Stimulated activated CD8-positive, alpha-beta memory T cell treated with anti-CD3 and anti-CD28 coated beads, Interleukin-12 subunit alpha, Interleukin-12 subunit beta, amount 100 ng/mL, for 24 hours (primary cell): ENCODE results near the gene BANF2.

Source experiments
- DNase-seq: peaks from one replicate; pipeline ENCODE4 v3.0.0-alpha.2; 2020; ENCODE audit errors: extremely low read depth

The BANF2 gene

DNA sequence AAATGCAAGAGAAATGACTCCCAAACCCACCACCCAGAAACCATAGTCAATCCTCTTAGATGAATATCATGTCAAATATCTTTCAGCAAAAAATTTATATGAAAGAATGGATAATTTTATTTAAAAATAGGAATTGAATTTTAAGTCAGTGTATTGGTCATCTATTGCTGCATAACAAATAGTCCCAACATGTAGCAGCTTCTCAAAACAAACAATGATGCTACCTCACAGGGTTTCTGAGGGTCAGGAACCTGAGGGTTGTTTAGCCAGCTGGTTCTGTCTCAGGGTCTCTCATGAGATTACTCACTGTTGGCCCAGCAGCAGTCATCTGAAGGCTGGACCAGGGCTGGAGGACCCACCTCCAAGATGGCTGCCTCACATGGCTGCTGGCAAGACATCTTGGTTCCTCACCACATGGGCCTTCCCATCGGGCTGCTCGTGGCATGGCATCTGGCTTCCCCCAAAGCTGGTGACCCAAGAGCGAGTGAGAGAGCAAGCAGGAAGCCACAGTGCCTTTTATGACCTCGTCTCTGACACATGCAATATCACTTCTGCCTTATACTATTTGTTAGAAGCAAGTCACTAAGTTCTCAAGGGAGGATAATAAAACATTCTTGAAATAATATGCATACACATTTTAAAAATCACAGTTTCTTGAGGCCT lies 36.3 kb downstream of the BANF2 start:
- no peak for DNase-seq

DNA sequence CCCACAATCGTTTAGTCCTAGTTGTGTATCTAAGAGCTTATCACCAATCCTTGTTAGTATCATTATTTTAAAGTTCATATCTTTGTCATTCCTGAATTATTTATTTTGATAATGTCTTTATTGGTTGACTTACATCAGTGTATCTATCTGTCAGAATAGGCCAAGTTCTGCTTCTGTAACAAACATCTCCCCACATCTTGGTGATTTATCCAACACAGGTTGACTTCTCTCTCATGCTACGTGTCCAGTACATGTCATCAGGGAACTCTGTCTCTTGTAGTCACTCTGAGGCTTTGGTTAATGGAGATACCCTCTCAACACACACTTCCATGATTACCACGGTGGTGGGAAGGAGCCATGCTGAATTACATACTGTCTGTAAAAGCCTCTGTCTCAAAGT lies 38.4 kb downstream of the BANF2 start:
- no peak for DNase-seq

DNA sequence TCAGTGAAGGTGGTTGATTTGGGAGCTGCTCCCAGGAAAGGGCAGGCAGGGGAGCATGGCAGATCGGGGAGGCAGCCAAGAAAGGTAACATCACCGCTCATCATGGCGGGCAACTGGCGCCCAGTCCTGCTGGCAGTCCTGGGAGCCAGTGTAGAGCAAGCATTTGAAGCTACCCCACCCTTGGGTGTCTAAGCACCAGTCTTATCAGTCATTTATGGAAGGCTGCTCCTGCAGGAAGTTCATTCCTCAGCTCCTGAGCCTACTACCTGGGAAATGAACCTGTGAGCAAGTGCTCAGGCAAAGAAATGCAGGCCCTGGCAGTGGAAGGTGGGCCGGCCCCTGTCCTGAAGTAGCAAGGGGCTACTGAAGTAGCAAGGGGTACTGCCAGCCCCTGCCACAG lies 41.5 kb downstream of the BANF2 start:
- no peak for DNase-seq

DNA sequence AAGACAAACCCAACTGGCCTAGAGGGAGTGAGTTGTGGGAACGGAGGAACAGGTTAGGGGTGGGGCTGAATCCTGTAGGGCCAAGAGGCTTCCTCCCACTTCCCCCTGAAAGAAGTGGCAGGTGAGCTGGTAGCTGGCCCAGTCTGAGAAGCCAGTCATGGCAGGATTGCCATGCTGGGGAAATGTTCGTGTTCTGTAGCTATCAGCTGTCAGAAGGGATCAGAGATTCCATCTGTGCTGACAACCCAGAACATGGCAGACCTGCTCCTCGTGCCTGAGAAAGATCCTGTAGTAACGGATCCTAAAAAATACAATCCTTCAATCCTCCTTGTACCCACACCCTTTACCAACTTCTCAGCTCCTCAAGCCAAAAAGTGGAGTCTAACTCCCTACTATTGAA lies 43.0 kb downstream of the BANF2 start:
- DNase-seq: no peak

DNA sequence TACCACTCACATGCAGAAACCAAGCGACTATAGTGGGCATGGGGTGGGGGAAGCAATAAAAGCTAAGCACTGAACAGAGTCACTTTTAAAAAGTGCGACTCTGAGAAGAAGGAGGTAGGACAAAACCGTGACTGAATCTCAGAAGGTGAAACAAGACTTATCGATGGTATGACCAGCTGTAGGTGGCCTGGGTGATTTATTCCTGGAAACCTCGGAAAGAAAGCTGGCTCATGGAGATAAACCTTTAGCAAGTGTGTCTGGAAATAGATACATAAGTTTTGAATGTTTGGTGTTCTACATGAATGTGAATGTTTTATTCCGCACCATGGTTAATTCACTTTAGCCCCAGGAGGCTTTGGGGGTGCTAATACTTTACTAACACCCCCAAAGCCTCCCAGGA lies 43.9 kb downstream of the BANF2 start:
- no peak for DNase-seq

DNA sequence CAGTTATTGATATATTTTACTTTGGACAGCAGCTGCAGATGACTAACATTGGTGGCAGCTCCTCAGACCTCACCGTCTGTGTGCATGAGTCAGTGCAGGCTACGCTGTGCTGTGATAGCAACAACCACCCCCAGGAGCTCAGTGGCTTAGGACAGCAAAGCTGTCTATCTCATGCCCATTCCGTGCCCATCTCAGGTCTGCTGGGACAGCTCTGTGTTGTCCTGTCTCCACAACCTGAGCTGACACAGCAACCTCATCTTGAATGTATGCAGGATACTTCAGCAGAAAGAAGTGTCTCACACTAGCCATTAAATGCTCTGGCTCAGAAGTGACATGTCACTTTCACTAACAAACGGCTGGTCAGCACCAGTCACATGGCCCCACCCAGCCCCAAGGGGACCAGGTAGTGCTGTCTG lies 47.7 kb downstream of the BANF2 start:
- no peak for DNase-seq

DNA sequence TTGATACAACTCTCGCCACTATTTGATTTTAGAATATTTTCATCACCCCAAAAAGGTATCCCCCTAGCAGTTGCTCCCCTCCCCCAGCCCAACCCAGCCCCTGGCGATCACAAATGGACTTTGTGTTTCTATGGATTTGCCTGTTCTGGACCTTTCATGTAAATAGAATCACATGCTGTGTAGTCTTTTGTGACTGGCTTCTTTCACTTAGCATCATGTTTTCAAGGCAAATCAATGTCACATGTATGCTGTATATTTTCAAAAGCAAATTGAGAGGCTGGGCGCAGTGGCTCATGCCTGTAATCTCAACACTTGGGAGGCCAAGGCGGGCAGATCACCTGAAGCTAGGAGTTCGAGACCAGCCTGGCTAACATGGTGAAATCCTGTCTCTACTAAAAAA lies 48.5 kb downstream of the BANF2 start:
- DNase-seq: no peak

DNA sequence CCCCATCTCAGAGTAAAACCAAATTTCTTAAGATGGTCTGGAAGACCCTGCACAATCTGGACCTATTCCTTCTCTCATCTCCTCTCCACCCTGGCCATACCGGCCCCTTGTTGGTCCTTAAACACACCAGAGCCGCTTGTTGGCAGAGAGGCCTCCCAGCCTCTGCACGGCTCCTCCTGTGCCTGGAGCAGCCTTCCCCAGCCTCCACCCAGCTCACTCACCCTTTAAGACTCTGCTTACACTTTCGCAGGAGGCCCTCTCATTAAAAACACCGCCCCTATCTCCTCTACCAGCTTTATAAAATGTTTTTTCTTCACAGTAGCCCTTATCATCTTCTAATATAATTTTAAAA lies 49.8 kb downstream of the BANF2 start:
- no peak for DNase-seq

DNA sequence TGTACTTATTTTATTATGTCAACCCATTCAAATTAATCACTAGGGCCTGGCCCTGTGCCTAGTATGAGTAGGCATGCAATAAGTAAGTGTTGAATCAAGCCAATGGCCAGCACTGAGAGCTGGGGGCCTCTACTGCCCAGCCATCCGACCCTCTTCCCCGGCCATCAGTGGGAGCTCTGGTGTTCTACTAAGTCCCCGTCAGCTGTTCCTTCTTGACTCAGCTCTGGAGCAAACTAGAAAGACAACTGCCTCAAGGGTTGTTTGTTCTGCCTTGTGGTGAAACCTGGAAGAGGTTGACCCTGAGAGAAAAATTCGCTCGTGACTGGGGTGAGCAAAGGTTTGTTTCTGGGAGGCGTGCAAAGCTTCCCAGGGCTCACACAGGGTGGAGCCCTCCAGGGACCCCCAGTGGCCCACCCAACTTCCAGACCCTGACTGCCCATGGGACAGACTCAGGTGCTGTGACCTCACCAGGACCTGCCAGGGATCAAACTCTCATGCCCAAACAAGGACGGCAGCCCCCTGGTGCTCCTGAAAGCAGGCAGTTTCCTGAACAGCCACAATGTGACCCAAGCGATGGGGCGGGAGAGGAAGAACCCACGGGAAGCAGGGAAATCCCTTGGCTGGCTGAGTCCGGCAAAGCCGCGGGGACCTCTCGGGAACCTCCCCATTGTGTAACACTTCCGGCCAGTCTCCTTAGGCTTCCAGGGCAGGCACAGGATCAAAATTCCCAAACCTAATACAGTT lies 50.4 kb downstream of the BANF2 start:
- DNase-seq: no peak

DNA sequence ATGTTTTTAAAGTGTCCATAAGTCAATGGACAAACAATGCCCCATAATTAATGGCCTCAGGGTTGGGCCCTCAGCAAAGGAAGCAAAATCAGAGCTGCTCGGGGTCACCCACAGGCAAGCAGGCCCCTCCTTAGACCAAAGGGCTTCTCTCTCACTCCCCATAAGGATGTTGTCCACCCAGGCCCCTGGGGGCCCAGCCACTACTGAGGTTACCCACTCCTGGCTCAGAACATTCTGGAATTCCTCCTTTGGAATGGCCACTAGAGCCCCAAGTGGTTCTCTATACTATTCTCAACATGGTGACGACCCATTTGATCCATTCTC lies 50.9 kb downstream of the BANF2 start:
- DNase-seq: no peak

DNA sequence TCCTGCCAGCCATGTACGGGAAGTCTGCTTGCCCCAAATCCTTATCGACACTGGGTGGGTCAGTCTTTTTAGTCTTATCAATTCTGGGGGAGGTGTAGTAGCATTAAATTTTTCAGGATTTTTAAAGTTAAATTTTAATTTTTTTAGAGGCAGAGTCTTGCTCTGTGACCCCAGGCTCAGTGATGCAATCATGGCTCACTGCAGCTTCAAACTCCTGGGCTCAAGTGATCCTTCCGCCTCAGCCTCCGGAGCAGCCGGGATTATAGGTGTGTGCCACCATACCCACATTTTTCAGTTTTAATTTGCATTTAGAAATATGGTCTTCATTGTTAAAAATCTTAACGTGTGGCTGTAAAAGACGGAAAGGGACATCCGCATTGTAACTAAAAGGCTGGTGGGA lies 51.9 kb downstream of the BANF2 start:
- DNase-seq: no peak

DNA sequence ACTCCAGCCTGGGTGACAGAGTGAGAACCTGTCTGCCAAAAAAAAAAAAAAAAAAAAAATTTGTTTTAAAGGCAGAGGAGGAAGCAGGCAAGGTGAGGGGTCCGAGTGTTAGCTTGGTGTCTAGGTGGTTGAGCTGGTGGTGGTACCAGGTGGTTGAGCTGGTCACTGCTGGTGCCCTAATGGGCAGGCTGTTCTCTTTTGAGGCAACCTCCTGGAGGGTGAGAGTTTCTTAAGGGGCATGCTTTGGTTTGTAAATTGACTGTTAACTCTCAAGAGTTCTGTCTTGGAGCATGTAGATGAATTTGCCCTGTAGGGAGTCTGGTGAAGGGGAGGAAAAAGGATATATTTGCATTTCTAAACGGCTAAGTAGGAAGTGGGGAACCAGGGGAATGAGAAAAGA lies 52.7 kb downstream of the BANF2 start:
- DNase-seq: no peak

DNA sequence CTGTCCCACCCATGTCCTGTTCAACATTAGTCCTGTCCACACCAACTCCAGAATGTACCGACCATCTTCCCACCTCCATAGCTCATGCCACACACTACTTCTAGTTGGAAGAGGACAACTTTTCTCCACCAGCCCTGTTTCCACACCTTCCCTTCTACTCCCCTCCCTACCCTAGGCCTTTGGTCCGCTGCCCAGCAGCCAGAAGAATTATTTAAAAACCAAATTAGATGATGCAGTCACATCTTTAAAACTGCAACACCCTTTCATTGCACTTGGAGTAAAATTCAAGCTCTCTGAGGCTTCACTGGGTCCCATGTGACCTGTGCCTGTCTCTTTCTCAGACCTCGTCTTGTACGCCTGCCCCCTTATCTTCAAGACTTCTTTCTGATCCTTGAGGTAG lies 53.8 kb downstream of the BANF2 start:
- DNase-seq: no peak

DNA sequence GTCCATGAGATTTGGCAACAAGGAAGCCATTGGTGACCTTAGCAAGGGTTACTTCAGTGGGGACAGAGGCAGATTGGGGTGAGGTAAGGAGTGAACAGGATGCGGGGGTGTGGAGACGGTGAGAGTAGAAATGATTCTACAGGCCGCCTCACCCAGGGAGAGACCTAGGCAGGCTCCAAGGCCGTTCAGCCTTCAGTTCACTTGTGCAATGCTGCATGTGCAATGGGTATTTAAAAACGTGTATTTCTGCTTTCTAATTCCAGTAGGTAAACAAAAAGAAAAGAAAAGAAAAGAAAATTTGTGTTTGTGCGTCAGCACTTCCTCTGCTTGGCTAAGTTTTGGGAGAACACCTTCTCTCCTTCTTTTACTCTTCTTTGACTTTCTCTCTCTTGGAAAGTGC lies 56.8 kb downstream of the BANF2 start:
- DNase-seq: no peak

DNA sequence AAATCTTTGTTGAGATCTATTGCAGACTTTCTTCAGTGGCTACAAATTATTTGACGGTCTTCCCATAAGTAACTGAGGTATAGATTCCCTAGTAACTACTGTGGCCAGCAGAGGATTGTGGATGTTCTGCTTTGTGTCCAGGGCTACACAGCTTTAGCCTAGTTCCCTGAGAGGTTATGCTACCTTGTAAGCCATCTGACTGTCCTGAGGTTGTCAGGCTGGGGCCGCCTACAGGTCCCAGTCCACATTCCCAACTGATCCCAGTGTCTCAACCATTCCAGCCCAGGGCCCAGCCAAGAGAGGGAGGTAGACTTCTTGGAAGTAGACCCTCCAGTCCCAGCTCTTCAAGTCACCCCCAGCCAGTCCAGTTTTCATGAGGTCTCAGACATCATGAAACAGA lies 57.7 kb downstream of the BANF2 start:
- no peak for DNase-seq

DNA sequence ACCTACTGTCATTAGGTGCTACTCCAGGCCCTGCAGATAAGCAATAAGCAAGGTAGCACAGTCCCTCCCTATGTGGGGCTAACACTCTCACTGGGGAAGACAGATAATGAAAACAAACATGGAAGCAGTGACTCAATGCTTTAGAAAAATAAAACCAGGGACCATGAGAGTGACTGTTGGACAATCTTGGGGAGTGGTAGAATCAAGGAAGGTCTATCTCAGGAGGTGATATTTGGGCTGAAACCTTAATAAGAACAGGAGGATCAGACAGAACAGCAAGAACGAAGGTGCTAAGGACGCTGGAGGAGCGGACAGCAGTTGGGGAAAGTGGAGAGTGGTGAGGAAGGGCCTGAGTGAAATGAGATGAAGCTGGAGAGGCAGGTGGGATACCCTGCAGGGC lies 58.2 kb downstream of the BANF2 start:
- no peak for DNase-seq

DNA sequence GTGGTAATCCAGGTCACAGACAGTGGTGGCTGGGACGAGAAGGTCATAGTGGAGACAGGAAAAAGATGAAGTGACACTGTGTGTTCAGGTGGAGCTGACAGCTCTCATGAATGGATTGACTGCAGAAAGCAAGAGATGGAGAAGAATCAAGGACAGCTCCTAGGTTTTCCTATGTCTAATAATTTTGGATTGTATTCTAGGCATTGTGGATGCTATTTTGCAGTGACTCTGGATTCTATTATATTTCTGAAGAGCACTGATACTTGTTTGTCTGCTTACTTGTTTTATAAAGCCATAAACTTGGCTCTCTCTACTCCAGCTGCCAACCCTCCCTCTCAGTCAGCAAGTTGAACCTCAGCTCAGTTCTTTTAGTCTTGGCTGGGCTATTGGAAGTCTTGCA lies 58.7 kb downstream of the BANF2 start:
- DNase-seq: no peak

DNA sequence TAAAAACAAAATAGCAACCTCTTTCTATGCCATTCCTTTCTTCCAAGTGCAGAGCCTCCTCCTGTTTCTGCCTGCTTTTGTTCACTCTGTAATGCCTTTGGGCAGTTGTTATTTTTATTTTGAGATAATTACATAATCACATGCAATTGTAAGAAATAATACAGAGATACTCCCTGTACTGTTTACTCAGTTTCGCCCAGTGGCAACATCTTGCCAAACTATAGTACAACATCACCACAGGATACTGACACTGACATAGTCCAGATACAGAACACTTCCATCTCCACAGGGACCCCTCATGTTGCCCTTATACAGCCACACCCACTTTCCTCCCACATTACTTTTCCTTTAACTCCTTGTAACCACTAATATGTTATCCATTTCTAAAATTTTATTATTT lies 59.7 kb downstream of the BANF2 start:
- DNase-seq: no peak

DNA sequence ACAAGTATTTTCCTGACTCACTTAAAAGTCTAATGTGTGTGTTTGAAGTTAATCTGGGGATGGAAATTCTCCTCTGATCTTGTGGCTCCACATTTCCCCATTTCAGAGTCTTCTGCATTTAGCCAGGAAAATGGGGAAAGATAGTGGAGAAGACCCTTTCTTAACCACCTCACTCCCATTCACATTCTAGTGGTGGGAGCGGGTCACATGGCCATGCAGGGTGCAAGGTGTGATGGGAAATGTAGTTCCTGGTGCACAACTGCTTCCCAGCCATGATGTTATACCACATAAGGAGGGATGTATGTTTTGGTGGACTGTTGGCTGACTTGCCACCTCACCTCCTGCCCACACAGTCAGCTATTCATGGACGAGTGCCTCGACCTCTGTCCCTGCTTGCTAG lies 61.8 kb downstream of the BANF2 start:
- no peak for DNase-seq

DNA sequence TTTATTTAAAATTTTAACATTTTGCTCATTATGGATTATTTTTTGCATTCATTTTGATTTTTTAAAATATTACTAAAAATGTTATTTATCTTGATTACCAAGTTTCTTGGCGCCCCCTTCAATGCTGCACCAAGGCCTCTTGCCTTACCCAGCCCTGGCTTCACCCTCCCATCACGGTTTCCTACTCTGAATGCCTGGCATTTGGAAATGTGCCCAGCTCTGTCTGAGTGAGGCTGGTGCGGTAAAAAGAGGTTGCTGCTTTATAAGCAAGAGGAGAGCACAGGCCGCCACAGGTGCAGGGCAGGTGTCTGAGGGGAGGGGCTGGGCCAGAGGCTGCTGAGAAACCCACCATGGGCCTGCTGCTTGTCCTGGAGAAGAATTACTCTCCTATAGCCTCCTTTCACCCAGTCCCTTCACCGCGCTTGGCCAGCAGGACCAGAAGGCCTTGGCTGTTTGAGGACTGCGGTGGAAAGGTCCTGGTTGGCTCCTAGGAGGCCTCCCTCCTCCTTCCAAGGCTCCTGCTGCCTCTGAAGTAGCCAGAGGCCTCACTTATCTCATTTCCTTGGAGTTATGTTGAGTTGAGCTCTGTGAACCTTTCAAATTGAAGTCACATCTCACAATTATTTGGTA lies 62.6 kb downstream of the BANF2 start:
- no peak for DNase-seq

DNA sequence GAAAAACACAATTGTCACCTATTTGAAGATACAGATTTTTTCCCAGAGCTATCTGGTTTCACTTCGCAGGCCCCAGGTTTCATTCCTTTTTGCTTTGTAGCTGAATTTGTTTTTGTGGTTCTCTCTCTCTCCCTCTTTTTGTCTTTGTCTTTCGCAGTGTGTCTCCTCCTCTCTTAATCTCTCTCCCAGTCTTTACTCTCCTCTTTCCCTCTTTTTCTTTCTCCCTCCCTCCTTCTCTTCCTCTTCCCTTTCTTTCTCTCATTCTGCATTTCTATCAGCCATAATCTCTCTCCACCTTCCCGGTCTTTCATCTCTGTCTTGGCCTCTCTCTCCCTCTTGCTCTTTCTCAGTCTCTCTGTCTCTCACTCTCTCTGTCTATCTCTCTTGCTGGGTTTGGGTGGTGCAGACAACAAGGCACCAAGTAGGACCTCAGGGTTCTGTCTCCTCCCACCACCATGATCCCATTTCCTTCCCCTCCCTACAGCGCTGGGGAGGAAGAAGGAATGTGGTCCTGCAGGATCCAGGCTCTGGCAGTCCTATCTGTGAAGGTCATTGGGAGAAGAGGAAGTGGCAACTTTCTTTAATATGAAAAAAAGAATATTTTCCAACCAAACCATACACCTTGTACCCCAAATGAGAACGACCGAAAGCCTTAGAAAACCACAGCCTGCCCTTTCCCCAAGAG lies 63.2 kb downstream of the BANF2 start:
- DNase-seq: no peak

DNA sequence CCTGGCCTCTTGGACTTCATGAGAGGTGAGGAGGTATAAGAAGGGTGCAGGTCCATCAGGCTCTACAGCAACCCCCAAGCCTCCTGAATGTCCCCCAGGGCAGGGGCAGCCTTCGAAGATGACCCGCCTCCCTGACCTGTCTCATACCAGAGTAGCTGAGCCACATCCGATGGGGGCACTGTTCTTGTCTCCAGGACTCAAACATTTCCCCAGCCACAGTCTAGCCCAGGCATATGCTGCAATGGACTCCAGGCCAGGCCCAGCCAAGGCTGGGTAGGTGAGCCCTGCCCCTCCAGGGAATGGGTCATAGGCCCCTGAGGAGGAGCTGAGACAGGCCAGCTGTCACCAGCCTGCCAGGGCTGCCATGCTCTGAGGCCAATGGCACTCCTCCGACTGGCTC lies 65.3 kb downstream of the BANF2 start:
- no peak for DNase-seq

DNA sequence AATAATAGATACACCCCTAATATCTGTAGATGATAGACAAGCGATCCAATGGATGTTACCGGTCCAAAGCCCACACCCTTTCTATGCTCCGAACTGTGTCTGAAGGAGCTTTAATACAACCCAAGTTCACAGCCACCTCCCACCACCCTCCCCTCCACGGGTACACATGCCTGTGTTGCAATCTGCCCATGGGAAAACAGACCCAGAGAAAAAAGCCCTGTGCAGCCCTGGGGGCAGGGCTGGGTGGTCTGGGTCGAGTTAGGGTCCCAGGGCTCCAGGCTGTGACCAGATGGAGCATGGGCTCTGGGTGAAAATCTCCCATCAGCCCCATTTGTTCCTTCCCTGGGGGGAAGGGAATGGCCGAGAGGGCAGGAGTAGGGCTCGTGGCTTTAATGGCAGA lies 65.8 kb downstream of the BANF2 start:
- DNase-seq: no peak
